ENCODE measurements around the gene LARGE1.

The LARGE1 gene

GRCh38 chr22:33781411-33781810, 138.9 kb downstream of the LARGE1 start:
- H3K4me1 ChIP-seq (ENCODE audit: control insufficient read depth, insufficient read depth, low read length) = peaks cover 7% of the 10 kb centered on the region
- H3K9ac ChIP-seq (ENCODE audit: low read depth, low read length) = no peak overlapping the region
- H3K4me3 ChIP-seq (ENCODE audit: low read depth, low read length) = no peak overlapping the region

GRCh38 chr22:33780531-33781136, 139.6 kb downstream of the LARGE1 start:
- Histone ChIP-seq H3K36me3 (ENCODE audit: control insufficient read depth, insufficient read depth, low read length) (no peaks in the 10 kb centered on the region), H3K9ac (ENCODE audit: low read depth, low read length) (no peak overlapping the region), H3K4me3 (ENCODE audit: low read depth, low read length) (no peak overlapping the region), H3K4me1 (ENCODE audit: control insufficient read depth, insufficient read depth, low read length) (peaks cover 11% of the 10 kb centered on the region), H3K27me3 (ENCODE audit: control insufficient read depth, insufficient read depth, low read length) (no peaks in the 10 kb centered on the region), H3K9me3 (ENCODE audit: control insufficient read depth, insufficient read depth, low read length) (no peaks in the 10 kb centered on the region)

More at GRCh38 chr22:33781411-33781810, 138.9 kb downstream of the LARGE1 start:
- no peaks in the 10 kb centered on the region for H3K36me3 ChIP-seq (ENCODE audit: control insufficient read depth, insufficient read depth, low read length)
- H3K27me3 ChIP-seq (ENCODE audit: control insufficient read depth, insufficient read depth, low read length) = no peaks in the 10 kb centered on the region
- H3K9me3 ChIP-seq (ENCODE audit: control insufficient read depth, insufficient read depth, low read length) = no peaks in the 10 kb centered on the region

- Histone ChIP-seq H3K36me3 (ENCODE audit: control insufficient read depth, insufficient read depth, low read length) (no peaks in the 10 kb centered on the region), H3K4me3 (ENCODE audit: low read depth, low read length) (no peak overlapping the region), H3K9ac (ENCODE audit: low read depth, low read length) (no peak overlapping the region), H3K4me1 (ENCODE audit: control insufficient read depth, insufficient read depth, low read length) (peaks cover 14% of the 10 kb centered on the region), H3K9me3 (ENCODE audit: control insufficient read depth, insufficient read depth, low read length) (no peaks in the 10 kb centered on the region), H3K27me3 (ENCODE audit: control insufficient read depth, insufficient read depth, low read length) (no peaks in the 10 kb centered on the region)
Measured at GRCh38 chr22:33779243-33779642, 141.0 kb downstream of the LARGE1 start.

GRCh38 chr22:33776491-33776890, 143.8 kb downstream of the LARGE1 start:
- Histone ChIP-seq H3K9me3 (ENCODE audit: control insufficient read depth, insufficient read depth, low read length) (no peaks in the 10 kb centered on the region), H3K4me3 (ENCODE audit: low read depth, low read length) (no peak overlapping the region), H3K9ac (ENCODE audit: low read depth, low read length) (no peak overlapping the region)

GRCh38 chr22:33774781-33775180, 145.5 kb downstream of the LARGE1 start:
- no peak overlapping the region for H3K9ac ChIP-seq (ENCODE audit: low read depth, low read length)
- peaks cover 9% of the 10 kb centered on the region for H3K4me1 ChIP-seq (ENCODE audit: control insufficient read depth, insufficient read depth, low read length)
- no peaks in the 10 kb centered on the region for H3K9me3 ChIP-seq (ENCODE audit: control insufficient read depth, insufficient read depth, low read length)
- H3K36me3 ChIP-seq (ENCODE audit: control insufficient read depth, insufficient read depth, low read length) = no peaks in the 10 kb centered on the region
- H3K27me3 ChIP-seq (ENCODE audit: control insufficient read depth, insufficient read depth, low read length) = no peaks in the 10 kb centered on the region
- H3K4me3 ChIP-seq (ENCODE audit: low read depth, low read length) = no peak overlapping the region

More at GRCh38 chr22:33776491-33776890, 143.8 kb downstream of the LARGE1 start:
- Histone ChIP-seq H3K36me3 (ENCODE audit: control insufficient read depth, insufficient read depth, low read length) (no peaks in the 10 kb centered on the region), H3K4me1 (ENCODE audit: control insufficient read depth, insufficient read depth, low read length) (peaks cover 9% of the 10 kb centered on the region), H3K27me3 (ENCODE audit: control insufficient read depth, insufficient read depth, low read length) (no peaks in the 10 kb centered on the region)

- Histone ChIP-seq H3K36me3 (ENCODE audit: control insufficient read depth, insufficient read depth, low read length) (no peaks in the 10 kb centered on the region), H3K4me3 (ENCODE audit: low read depth, low read length) (no peak overlapping the region)
Measured at GRCh38 chr22:33772745-33773144, 147.5 kb downstream of the LARGE1 start.

GRCh38 chr22:33771136-33771535, 149.1 kb downstream of the LARGE1 start:
- Histone ChIP-seq H3K36me3 (ENCODE audit: control insufficient read depth, insufficient read depth, low read length) (no peaks in the 10 kb centered on the region), H3K9ac (ENCODE audit: low read depth, low read length) (no peak overlapping the region), H3K4me1 (ENCODE audit: control insufficient read depth, insufficient read depth, low read length) (peaks cover 18% of the 10 kb centered on the region), H3K27me3 (ENCODE audit: control insufficient read depth, insufficient read depth, low read length) (no peaks in the 10 kb centered on the region), H3K4me3 (ENCODE audit: low read depth, low read length) (no peak overlapping the region), H3K9me3 (ENCODE audit: control insufficient read depth, insufficient read depth, low read length) (no peaks in the 10 kb centered on the region)

More at GRCh38 chr22:33772745-33773144, 147.5 kb downstream of the LARGE1 start:
- peaks cover 21% of the 10 kb centered on the region for H3K4me1 ChIP-seq (ENCODE audit: control insufficient read depth, insufficient read depth, low read length)
- no peak overlapping the region for H3K9ac ChIP-seq (ENCODE audit: low read depth, low read length)
- H3K27me3 ChIP-seq (ENCODE audit: control insufficient read depth, insufficient read depth, low read length) = no peaks in the 10 kb centered on the region
- no peaks in the 10 kb centered on the region for H3K9me3 ChIP-seq (ENCODE audit: control insufficient read depth, insufficient read depth, low read length)

- Histone ChIP-seq H3K9ac (ENCODE audit: low read depth, low read length) (no peak overlapping the region), H3K4me1 (ENCODE audit: control insufficient read depth, insufficient read depth, low read length) (peaks cover 15% of the 10 kb centered on the region), H3K4me3 (ENCODE audit: low read depth, low read length) (no peak overlapping the region), H3K27me3 (ENCODE audit: control insufficient read depth, insufficient read depth, low read length) (no peaks in the 10 kb centered on the region), H3K9me3 (ENCODE audit: control insufficient read depth, insufficient read depth, low read length) (no peaks in the 10 kb centered on the region), H3K36me3 (ENCODE audit: control insufficient read depth, insufficient read depth, low read length) (no peaks in the 10 kb centered on the region)
Measured at GRCh38 chr22:33770723-33771122, 149.6 kb downstream of the LARGE1 start.

GRCh38 chr22:33766091-33766490, 154.2 kb downstream of the LARGE1 start:
- Histone ChIP-seq H3K9ac (ENCODE audit: low read depth, low read length) (no peak overlapping the region), H3K27me3 (ENCODE audit: control insufficient read depth, insufficient read depth, low read length) (no peaks in the 10 kb centered on the region), H3K4me3 (ENCODE audit: low read depth, low read length) (no peak overlapping the region), H3K36me3 (ENCODE audit: control insufficient read depth, insufficient read depth, low read length) (no peaks in the 10 kb centered on the region), H3K9me3 (ENCODE audit: control insufficient read depth, insufficient read depth, low read length) (no peaks in the 10 kb centered on the region), H3K4me1 (ENCODE audit: control insufficient read depth, insufficient read depth, low read length) (peaks cover 12% of the 10 kb centered on the region)

- Histone ChIP-seq H3K9ac (ENCODE audit: low read depth, low read length) (no peak overlapping the region), H3K9me3 (ENCODE audit: control insufficient read depth, insufficient read depth, low read length) (no peaks in the 10 kb centered on the region), H3K27me3 (ENCODE audit: control insufficient read depth, insufficient read depth, low read length) (no peaks in the 10 kb centered on the region), H3K4me3 (ENCODE audit: low read depth, low read length) (no peak overlapping the region), H3K36me3 (ENCODE audit: control insufficient read depth, insufficient read depth, low read length) (no peaks in the 10 kb centered on the region), H3K4me1 (ENCODE audit: control insufficient read depth, insufficient read depth, low read length) (peaks cover 18% of the 10 kb centered on the region)
Measured at GRCh38 chr22:33758961-33759360, 161.3 kb downstream of the LARGE1 start.

- Histone ChIP-seq H3K27me3 (ENCODE audit: control insufficient read depth, insufficient read depth, low read length) (no peaks in the 10 kb centered on the region), H3K4me3 (ENCODE audit: low read depth, low read length) (no peak overlapping the region), H3K9me3 (ENCODE audit: control insufficient read depth, insufficient read depth, low read length) (no peaks in the 10 kb centered on the region), H3K4me1 (ENCODE audit: control insufficient read depth, insufficient read depth, low read length) (peaks cover 18% of the 10 kb centered on the region), H3K9ac (ENCODE audit: low read depth, low read length) (peak overlapping the region; percentile 57), H3K36me3 (ENCODE audit: control insufficient read depth, insufficient read depth, low read length) (peaks cover 2% of the 10 kb centered on the region)
Measured at GRCh38 chr22:33757802-33758483, 162.3 kb downstream of the LARGE1 start.

All from iPS-15b (cell line).